GM12874 (cell line): ENCODE results near the gene SLC25A23.

ENCODE experiments used
- CTCF ChIP-seq: IDR thresholded peaks from 2 replicates; pipeline ENCODE4 v1.5.1; 2011; ENCODE audit warnings: low read depth, mild to moderate bottlenecking, control low read depth, low read length, moderate library complexity; ENCODE audit not compliant: insufficient read depth

The SLC25A23 gene

GRCh38 chr19:6423499-6424194 lies 35.9 kb downstream of the SLC25A23 start:
- no peak for TF ChIP-seq CTCF

GRCh38 chr19:6421075-6422014 lies 38.2 kb downstream of the SLC25A23 start:
- no peak for TF ChIP-seq CTCF

DNA sequence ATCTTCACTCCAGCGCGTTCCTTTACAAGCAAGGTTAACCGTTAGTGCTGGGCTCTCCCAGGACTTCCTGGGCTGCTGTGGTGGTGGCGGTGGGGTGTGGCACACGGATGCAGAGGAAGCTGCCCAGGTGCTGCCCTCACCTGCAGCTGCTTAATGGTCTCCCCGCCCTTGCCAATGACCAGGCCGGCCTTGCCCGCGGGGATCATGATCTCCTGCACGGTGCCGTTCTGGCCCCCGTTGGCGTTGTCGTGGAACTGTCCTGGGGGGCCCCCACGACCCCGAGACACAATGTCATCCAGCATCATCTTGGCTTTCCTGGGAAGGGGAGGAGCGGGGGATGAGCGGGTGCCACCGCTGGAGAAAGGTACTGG lies 41.0 kb downstream of the SLC25A23 start:
- TF ChIP-seq CTCF, result no peak

- TF ChIP-seq CTCF, result no peak
Observed at GRCh38 chr19:6417713-6418561, 41.7 kb downstream of the SLC25A23 start.

GRCh38 chr19:6416658-6417405 lies 42.8 kb downstream of the SLC25A23 start:
- no peak for TF ChIP-seq CTCF

DNA sequence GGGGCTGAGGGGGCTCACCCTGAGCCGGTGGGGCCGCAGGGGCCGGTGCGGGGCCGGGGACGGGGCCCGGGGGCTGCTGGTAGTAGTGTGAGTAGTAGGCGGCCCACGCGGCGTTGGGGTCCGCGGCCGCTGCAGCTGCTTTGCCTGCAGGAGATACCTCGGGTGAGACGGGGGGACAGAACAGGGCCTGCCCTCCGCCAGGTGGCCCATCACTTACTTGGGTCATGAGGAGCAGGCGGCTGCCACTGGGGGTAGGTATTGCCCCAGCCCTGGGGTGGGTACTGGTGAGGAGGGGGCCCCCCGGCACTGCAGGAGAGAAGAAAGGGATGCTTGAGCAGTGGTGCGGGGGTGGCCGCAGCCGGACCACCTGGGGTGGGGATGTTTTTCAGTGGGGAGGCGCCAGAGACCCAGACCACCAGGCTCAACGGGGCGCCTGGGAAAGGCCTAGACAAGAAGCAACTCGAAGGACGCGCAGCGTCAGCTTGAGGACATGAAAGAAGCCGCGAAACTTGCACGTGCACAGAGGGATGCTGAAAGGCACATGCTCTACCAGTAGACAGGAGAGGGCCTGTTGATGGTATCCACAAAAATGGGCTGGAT lies 43.9 kb downstream of the SLC25A23 start:
- no peak for TF ChIP-seq CTCF
